Karpas-422 (cell line): ENCODE results near the gene CNTNAP2. TPM values are rescaled to one million over a fixed set of nuclear protein-coding genes. Genes with fewer than 3 reads are reported as not detected.

Source experiments
- DNase-seq: peaks from one replicate; pipeline ENCODE4 v3.0.0-alpha.2; 2015
- H2AFZ ChIP-seq: fragments of 200-600 bp; sonication (generic); 2 replicates; pipeline ENCODE4 v1.6.1; 2014; ENCODE audit warnings: antibody characterized with exemption, low read length, mixed read lengths
- H3K27ac ChIP-seq: fragments of 200-600 bp; sonication (generic); 2 replicates; pipeline ENCODE4 v1.5.1; 2014; ENCODE audit warnings: mild to moderate bottlenecking, low read length, moderate library complexity
- H3K27me3 ChIP-seq: fragments of 200-600 bp; sonication (generic); 2 replicates; pipeline ENCODE4 v1.6.1; 2014; ENCODE audit warnings: low read length, mixed read lengths
- H3K36me3 ChIP-seq: fragments of 200-600 bp; sonication (generic); 2 replicates; pipeline ENCODE4 v1.6.1; 2014; ENCODE audit warnings: low read length, mixed read lengths; ENCODE audit not compliant: insufficient read depth
- H3K4me1 ChIP-seq: fragments of 200-600 bp; sonication (generic); 2 replicates; pipeline ENCODE4 v1.6.1; 2014; ENCODE audit warnings: mild to moderate bottlenecking, low read length, mixed read lengths
- H3K4me2 ChIP-seq: fragments of 200-600 bp; sonication (generic); 2 replicates; pipeline ENCODE4 v1.6.1; 2014; ENCODE audit warnings: low read length, low read depth, mild to moderate bottlenecking; ENCODE audit not compliant: poor library complexity, severe bottlenecking
- H3K4me3 ChIP-seq: fragments of 200-600 bp; sonication (generic); 2 replicates; pipeline ENCODE4 v1.5.1; 2014; ENCODE audit warnings: mild to moderate bottlenecking, antibody characterized with exemption, low read length, mixed read lengths
- H3K79me2 ChIP-seq: fragments of 200-600 bp; sonication (generic); 2 replicates; pipeline ENCODE4 v1.6.1; 2014; ENCODE audit warnings: mild to moderate bottlenecking, low read length, mixed read lengths
- H3K9ac ChIP-seq: fragments of 200-600 bp; sonication (generic); 2 replicates; pipeline ENCODE4 v1.6.0; 2014; ENCODE audit warnings: low read length
- H3K9me2 ChIP-seq: fragments of 200-600 bp; sonication (generic), shearing (Covaris generic); replicated peaks from 2 replicates; pipeline ENCODE4 v1.6.0; 2014; ENCODE audit warnings: mild to moderate bottlenecking, low read length, moderate library complexity; ENCODE audit not compliant: insufficient read depth
- H3K9me3 ChIP-seq: fragments of 300-700, 200-600 bp; sonication (generic); 2 replicates; pipeline ENCODE4 v1.6.1; 2014; ENCODE audit warnings: low read length, mixed read lengths
- H4K20me1 ChIP-seq: fragments of 200-600 bp; sonication (generic); 2 replicates; pipeline ENCODE4 v1.6.1; 2014; ENCODE audit warnings: mild to moderate bottlenecking, antibody characterized with exemption, low read length, low read depth; ENCODE audit not compliant: insufficient read depth
- total RNA-seq: library from RNA; depleted of rRNA; stranded (reverse); fragments of >200 nt; shearing (Covaris generic); gene quantifications from 2 replicates; pipeline ENCODE4 v1.2.3, GENCODE V29; 2014; ENCODE audit warnings: low replicate concordance

The CNTNAP2 gene
- total RNA-seq, 1 experiment from 2014 or later: not detected

- Histone ChIP-seq H3K9me2 (no peaks in the 10 kb centered on the region), H3K27me3 (no peaks in the 10 kb centered on the region), H3K79me2 (no peaks in the 10 kb centered on the region), H2AFZ (no peak overlapping the region), H3K9me3 (peaks cover 27% of the 10 kb centered on the region), H3K9ac (no peak overlapping the region), H3K36me3 (no peaks in the 10 kb centered on the region), H3K4me1 (no peaks in the 10 kb centered on the region), H3K4me2 (no peak overlapping the region), H3K4me3 (no peak overlapping the region), H3K27ac (no peak overlapping the region), H4K20me1 (no peaks in the 10 kb centered on the region)
- no peak for DNase-seq
Measured at GRCh38 chr7:146960773-146961391, 844.3 kb downstream of the CNTNAP2 start.

- H3K27me3 ChIP-seq: no peaks in the 10 kb centered on the region
- no peak overlapping the region for H2AFZ ChIP-seq
- H3K9ac ChIP-seq: no peak overlapping the region
- no peaks in the 10 kb centered on the region for H3K79me2 ChIP-seq
- no peak overlapping the region for H3K27ac ChIP-seq
- no peak for DNase-seq
- no peaks in the 10 kb centered on the region for H3K9me2 ChIP-seq
- no peaks in the 10 kb centered on the region for H3K36me3 ChIP-seq
- peaks cover 35% of the 10 kb centered on the region for H3K9me3 ChIP-seq
- H3K4me1 ChIP-seq: no peaks in the 10 kb centered on the region
- H4K20me1 ChIP-seq: no peaks in the 10 kb centered on the region
- no peak overlapping the region for H3K4me3 ChIP-seq
- no peak overlapping the region for H3K4me2 ChIP-seq
Measured at GRCh38 chr7:146961617-146962016, 845.0 kb downstream of the CNTNAP2 start.

- DNase-seq: no peak
- no peak overlapping the region for H2AFZ ChIP-seq
- no peaks in the 10 kb centered on the region for H3K4me1 ChIP-seq
- H3K4me2 ChIP-seq: no peak overlapping the region
- H4K20me1 ChIP-seq: no peaks in the 10 kb centered on the region
- H3K27ac ChIP-seq: no peak overlapping the region
- H3K4me3 ChIP-seq: no peak overlapping the region
- no peaks in the 10 kb centered on the region for H3K79me2 ChIP-seq
- H3K36me3 ChIP-seq: no peaks in the 10 kb centered on the region
- H3K9me2 ChIP-seq: no peaks in the 10 kb centered on the region
- no peak overlapping the region for H3K9ac ChIP-seq
- no peaks in the 10 kb centered on the region for H3K27me3 ChIP-seq
- peaks cover 17% of the 10 kb centered on the region for H3K9me3 ChIP-seq
Measured at GRCh38 chr7:146966274-146966673, 849.7 kb downstream of the CNTNAP2 start.

GRCh38 chr7:146982482-146982881 is 865.9 kb downstream of the CNTNAP2 start:
- H3K9me3 ChIP-seq: peaks cover 15% of the 10 kb centered on the region; the same call in 1 of the 2 replicates
- no peaks in the 10 kb centered on the region for H3K79me2 ChIP-seq
- no peaks in the 10 kb centered on the region for H3K4me1 ChIP-seq
- H3K27me3 ChIP-seq: no peaks in the 10 kb centered on the region
- no peaks in the 10 kb centered on the region for H3K36me3 ChIP-seq
- H3K9me2 ChIP-seq: no peaks in the 10 kb centered on the region
- DNase-seq: no peak
- H3K4me3 ChIP-seq: no peak overlapping the region
- no peaks in the 10 kb centered on the region for H4K20me1 ChIP-seq
- no peak overlapping the region for H3K4me2 ChIP-seq
- no peak overlapping the region for H3K9ac ChIP-seq
- H2AFZ ChIP-seq: no peak overlapping the region
- H3K27ac ChIP-seq: no peak overlapping the region

- no peak overlapping the region for H3K9ac ChIP-seq
- H3K9me3 ChIP-seq: peaks cover 33% of the 10 kb centered on the region
- no peaks in the 10 kb centered on the region for H3K4me1 ChIP-seq
- no peak overlapping the region for H3K4me3 ChIP-seq
- H3K36me3 ChIP-seq: 0 out of 2 replicates have a peak, but pooled peaks cover 3% of the 10 kb centered on the region
- no peak overlapping the region for H3K4me2 ChIP-seq
- H3K27me3 ChIP-seq: no peaks in the 10 kb centered on the region
- no peaks in the 10 kb centered on the region for H3K79me2 ChIP-seq
- no peaks in the 10 kb centered on the region for H4K20me1 ChIP-seq
- no peaks in the 10 kb centered on the region for H3K9me2 ChIP-seq
- no peak for DNase-seq
- H2AFZ ChIP-seq: no peak overlapping the region
- no peak overlapping the region for H3K27ac ChIP-seq
Measured at GRCh38 chr7:146991596-146991995, 875.0 kb downstream of the CNTNAP2 start.

- no peaks in the 10 kb centered on the region for H3K27me3 ChIP-seq
- no peak overlapping the region for H3K27ac ChIP-seq
- DNase-seq: no peak
- no peaks in the 10 kb centered on the region for H4K20me1 ChIP-seq
- no peaks in the 10 kb centered on the region for H3K4me1 ChIP-seq
- no peak overlapping the region for H3K4me3 ChIP-seq
- H3K9me3 ChIP-seq: peaks cover 35% of the 10 kb centered on the region
- no peaks in the 10 kb centered on the region for H3K9me2 ChIP-seq
- H3K36me3 ChIP-seq: 0 out of 2 replicates have a peak, but pooled peaks cover 3% of the 10 kb centered on the region
- no peak overlapping the region for H2AFZ ChIP-seq
- H3K9ac ChIP-seq: no peak overlapping the region
- no peaks in the 10 kb centered on the region for H3K79me2 ChIP-seq
- H3K4me2 ChIP-seq: no peak overlapping the region
Measured at GRCh38 chr7:146993764-146994163, 877.2 kb downstream of the CNTNAP2 start.

GRCh38 chr7:147008530-147008929 is 891.9 kb downstream of the CNTNAP2 start:
- Histone ChIP-seq H3K9me2 (no peaks in the 10 kb centered on the region), H4K20me1 (no peaks in the 10 kb centered on the region), H3K4me3 (no peak overlapping the region), H3K79me2 (no peaks in the 10 kb centered on the region), H3K9ac (no peak overlapping the region), H3K27me3 (no peaks in the 10 kb centered on the region), H3K9me3 (peaks cover 17% of the 10 kb centered on the region), H3K27ac (no peak overlapping the region), H3K36me3 (no peaks in the 10 kb centered on the region), H2AFZ (no peak overlapping the region), H3K4me1 (no peaks in the 10 kb centered on the region), H3K4me2 (no peak overlapping the region)
- DNase-seq: no peak

GRCh38 chr7:147012666-147013065 is 896.1 kb downstream of the CNTNAP2 start:
- Histone ChIP-seq H3K9me3 (peaks cover 26% of the 10 kb centered on the region), H3K4me1 (no peaks in the 10 kb centered on the region), H3K36me3 (no peaks in the 10 kb centered on the region), H3K27ac (no peak overlapping the region), H3K9me2 (no peaks in the 10 kb centered on the region), H4K20me1 (no peaks in the 10 kb centered on the region), H3K79me2 (no peaks in the 10 kb centered on the region), H3K27me3 (no peaks in the 10 kb centered on the region), H2AFZ (no peak overlapping the region), H3K4me3 (no peak overlapping the region), H3K9ac (no peak overlapping the region), H3K4me2 (no peak overlapping the region)
- DNase-seq: no peak
